Smooth muscle cell (in vitro differentiated cells): Measurements from ENCODE around the gene CBL. TPM values are rescaled to one million over a fixed set of nuclear protein-coding genes. Genes with fewer than 3 reads are reported as not detected.

Source experiments
- DNase-seq: peaks from one replicate; lab custom pipeline; 2025; ENCODE audit not compliant: unreplicated experiment; lab: John Stamatoyannopoulos, UW
- H2AFZ ChIP-seq: fragments of 200-600 bp; sonication (generic); 2 replicates; pipeline ENCODE4 v1.6.0; 2016; ENCODE audit warnings: antibody characterized with exemption, low read depth, mild to moderate bottlenecking
- H3F3A ChIP-seq: fragments of 200-600 bp; sonication (generic); 2 replicates; pipeline ENCODE4 v1.6.0; 2017; ENCODE audit warnings: antibody characterized with exemption, low read depth
- H3K27ac ChIP-seq: fragments of 200-600 bp; sonication (generic); 2 replicates; pipeline ENCODE4 v1.5.1; 2016; ENCODE audit warnings: low read depth, mild to moderate bottlenecking
- H3K27me3 ChIP-seq: fragments of 200-600 bp; sonication (generic); 2 replicates; pipeline ENCODE4 v1.6.1; 2016; ENCODE audit warnings: low read depth, mild to moderate bottlenecking
- H3K36me3 ChIP-seq: fragments of 200-600 bp; sonication (generic); 2 replicates; pipeline ENCODE4 v1.5.1; 2016; ENCODE audit warnings: low read depth
- H3K4me1 ChIP-seq: fragments of 200-600 bp; sonication (generic); 2 replicates; pipeline ENCODE4 v1.5.1; 2016; ENCODE audit warnings: low read depth
- H3K4me2 ChIP-seq: fragments of 200-600 bp; sonication (generic); 2 replicates; pipeline ENCODE4 v1.6.0; 2016; ENCODE audit warnings: mild to moderate bottlenecking
- H3K4me3 ChIP-seq: fragments of 200-600 bp; sonication (generic); 2 replicates; pipeline ENCODE4 v1.5.1; 2016; ENCODE audit warnings: mild to moderate bottlenecking
- H3K79me2 ChIP-seq: fragments of 200-600 bp; sonication (generic); 2 replicates; pipeline ENCODE4 v1.6.0; 2016; ENCODE audit warnings: low read depth, mild to moderate bottlenecking
- H3K9ac ChIP-seq: fragments of 200-600 bp; sonication (generic); 2 replicates; pipeline ENCODE4 v1.6.0; 2016; ENCODE audit warnings: low read depth
- H3K9me3 ChIP-seq: fragments of 200-600 bp; sonication (generic); replicated peaks from 2 replicates; pipeline ENCODE4 v1.5.1; 2016; ENCODE audit warnings: low read depth
- H4K20me1 ChIP-seq: fragments of 200-600 bp; sonication (generic); 2 replicates; pipeline ENCODE4 v1.6.0; 2016; ENCODE audit warnings: low read depth
- CTCF ChIP-seq: fragments of 200-600 bp; sonication (generic); IDR thresholded peaks from 2 replicates; pipeline ENCODE4 v1.5.1; 2017; ENCODE audit warnings: borderline replicate concordance, mild to moderate bottlenecking, antibody characterized with exemption; ENCODE audit not compliant: insufficient read depth, poor library complexity, severe bottlenecking
- WGBS: methylation state at CpG from one replicate; pipeline ENCODE4 v1.1.7; 2016; ENCODE audit warnings: low lambda C conversion rate; 5-methylcytosine and 5-hydroxymethylcytosine counted together
- polyA plus RNA-seq: library from polyadenylated mRNA; unstranded; fragments of >200 nt; fragmentation: Nextera tagmentation; extraction: Ambion mirVana; gene quantifications from 2 replicates; pipeline ENCODE4 v1.2.1, GENCODE V29; 2016
- total RNA-seq: library from RNA; depleted of rRNA; stranded (reverse); fragments of >200 nt; gene quantifications from 2 replicates; pipeline ENCODE4 v1.2.3, GENCODE V29; 2014

The CBL gene
- total and polyA plus RNA-seq, 2 experiments from 2014 or later = 5.0 to 18.9 TPM

GRCh38 chr11:119288219-119288618, 82.1 kb downstream of the CBL start:
- DNase-seq = no peak
- H3K79me2 ChIP-seq = no peaks in the 10 kb centered on the region
- no peak overlapping the region for H3K4me2 ChIP-seq
- H3K9ac ChIP-seq = no peak overlapping the region
- no peak overlapping the region for H3K27ac ChIP-seq
- peaks cover 9% of the 10 kb centered on the region for H4K20me1 ChIP-seq
- peaks cover 13% of the 10 kb centered on the region for H3K36me3 ChIP-seq
- WGBS = over 99% methylated on average over 3 of the region's 3 CpGs
- no peak overlapping the region for H3K4me3 ChIP-seq
- H3K4me1 ChIP-seq = no peaks in the 10 kb centered on the region
- H3F3A ChIP-seq = no peaks in the 10 kb centered on the region
- H3K9me3 ChIP-seq = peaks cover 8% of the 10 kb centered on the region
- no peak for TF ChIP-seq CTCF
- H3K27me3 ChIP-seq = no peaks in the 10 kb centered on the region
- no peak overlapping the region for H2AFZ ChIP-seq

GRCh38 chr11:119290894-119291497, 84.9 kb downstream of the CBL start:
- no peak overlapping the region for H3K9ac ChIP-seq
- H2AFZ ChIP-seq = no peak overlapping the region
- H3K27me3 ChIP-seq = no peaks in the 10 kb centered on the region
- no peak overlapping the region for H3K27ac ChIP-seq
- H3K9me3 ChIP-seq = peaks cover 8% of the 10 kb centered on the region
- H3K4me2 ChIP-seq = no peak overlapping the region
- no peak for DNase-seq
- H4K20me1 ChIP-seq = no peaks in the 10 kb centered on the region
- TF ChIP-seq CTCF = no peak
- WGBS = 97% methylated on average over 10 of the region's 10 CpGs
- H3K4me1 ChIP-seq = no peaks in the 10 kb centered on the region
- H3K36me3 ChIP-seq = peaks cover 5% of the 10 kb centered on the region
- no peaks in the 10 kb centered on the region for H3F3A ChIP-seq
- peaks cover 3% of the 10 kb centered on the region for H3K79me2 ChIP-seq
- no peak overlapping the region for H3K4me3 ChIP-seq

- H3K79me2 ChIP-seq = peaks cover 6% of the 10 kb centered on the region
- no peaks in the 10 kb centered on the region for H4K20me1 ChIP-seq
- no peaks in the 10 kb centered on the region for H3K4me1 ChIP-seq
- H3K36me3 ChIP-seq = peaks cover 19% of the 10 kb centered on the region
- 98% methylated on average over 3 of the region's 3 CpGs for WGBS
- H3K4me2 ChIP-seq = no peak overlapping the region
- no peak overlapping the region for H3K27ac ChIP-seq
- no peak overlapping the region for H3K9ac ChIP-seq
- H3K27me3 ChIP-seq = no peaks in the 10 kb centered on the region
- peaks cover 8% of the 10 kb centered on the region for H3K9me3 ChIP-seq
- DNase-seq = no peak
- H3K4me3 ChIP-seq = no peak overlapping the region
- H3F3A ChIP-seq = no peaks in the 10 kb centered on the region
- TF ChIP-seq CTCF = no peak
- H2AFZ ChIP-seq = no peak overlapping the region
Observed at GRCh38 chr11:119293461-119293860, 87.3 kb downstream of the CBL start.

- no peak overlapping the region for H2AFZ ChIP-seq
- peaks cover 6% of the 10 kb centered on the region for H3K79me2 ChIP-seq
- WGBS = 78% methylated on average over 3 of the region's 3 CpGs
- H4K20me1 ChIP-seq = no peaks in the 10 kb centered on the region
- no peak for DNase-seq
- H3K4me1 ChIP-seq = no peaks in the 10 kb centered on the region
- H3K27me3 ChIP-seq = no peaks in the 10 kb centered on the region
- TF ChIP-seq CTCF = no peak
- no peak overlapping the region for H3K27ac ChIP-seq
- no peak overlapping the region for H3K9ac ChIP-seq
- peaks cover 25% of the 10 kb centered on the region for H3K36me3 ChIP-seq
- no peak overlapping the region for H3K4me2 ChIP-seq
- no peak overlapping the region for H3K4me3 ChIP-seq
- H3K9me3 ChIP-seq = peaks cover 8% of the 10 kb centered on the region
- no peaks in the 10 kb centered on the region for H3F3A ChIP-seq
Observed at GRCh38 chr11:119295178-119295577, 89.0 kb downstream of the CBL start.
